NCI-H510A (cell line): Measurements from ENCODE around the gene SND1.
"Not testable (repeated sequence)": the region's sequence is repeated elsewhere in the genome, so short reads cannot be mapped to it uniquely, and the experiment has no call there.

ENCODE experiments used
- DNase-seq: peaks from one replicate; lab custom pipeline; 2025; lab: John Stamatoyannopoulos, UW

The SND1 gene

DNA sequence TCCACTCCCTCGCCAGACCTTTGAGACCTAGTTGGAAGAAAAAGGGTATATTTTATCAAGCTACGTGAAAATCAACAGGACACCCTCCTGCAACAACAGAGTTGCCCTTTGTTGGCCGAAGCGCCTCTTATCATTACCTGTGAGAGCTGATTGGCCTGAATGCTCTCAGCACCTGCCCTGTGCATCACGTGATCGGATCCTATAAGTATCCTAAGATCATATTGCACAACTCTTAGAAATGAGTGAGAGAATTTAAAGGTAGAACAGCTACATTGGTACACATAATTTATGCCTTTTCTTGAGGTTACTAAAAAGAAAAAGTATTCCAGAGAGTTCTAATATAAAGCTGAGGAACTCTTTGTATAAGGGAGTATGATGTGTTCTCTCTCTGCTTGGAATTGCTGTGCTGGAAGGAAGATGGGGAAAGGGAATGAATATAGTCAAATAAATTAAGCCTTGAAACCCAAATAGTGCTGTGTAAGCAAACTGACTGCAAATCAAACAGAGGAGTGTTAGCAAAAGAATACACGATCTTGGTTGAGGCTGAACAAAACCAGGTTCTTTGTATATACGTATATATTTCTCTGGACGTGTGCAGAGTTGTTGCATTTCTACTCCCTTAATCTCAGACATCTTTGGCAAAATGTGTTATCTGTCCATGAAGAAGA, 309.9 kb downstream of the SND1 start:
- peak; percentile 83 for DNase-seq

- DNase-seq: no peak
Measured at GRCh38 chr7:127962589-127963361, 310.8 kb downstream of the SND1 start.

DNA sequence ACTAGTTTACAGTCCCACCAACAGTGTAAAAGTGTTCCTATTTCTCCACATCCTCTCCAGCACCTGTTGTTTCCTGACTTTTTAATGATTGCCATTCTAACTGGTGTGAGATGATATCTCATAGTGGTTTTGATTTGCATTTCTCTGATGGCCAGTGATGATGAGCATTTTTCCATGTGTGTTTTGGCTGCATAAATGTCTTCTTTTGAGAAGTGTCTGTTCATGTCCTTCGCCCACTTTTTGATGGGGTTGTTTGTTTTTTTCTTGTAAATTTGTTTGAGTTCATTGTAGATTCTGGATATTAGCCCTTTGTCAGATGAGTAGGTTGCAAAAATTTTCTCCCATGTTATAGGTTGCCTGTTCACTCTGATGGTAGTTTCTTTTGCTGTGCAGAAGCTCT, 311.9 kb downstream of the SND1 start:
- DNase-seq: not testable (repeated sequence)

GRCh38 chr7:127967281-127967680, 315.3 kb downstream of the SND1 start:
- no peak for DNase-seq

- DNase-seq: no peak
Measured at GRCh38 chr7:127968547-127968946, 316.6 kb downstream of the SND1 start.

DNA sequence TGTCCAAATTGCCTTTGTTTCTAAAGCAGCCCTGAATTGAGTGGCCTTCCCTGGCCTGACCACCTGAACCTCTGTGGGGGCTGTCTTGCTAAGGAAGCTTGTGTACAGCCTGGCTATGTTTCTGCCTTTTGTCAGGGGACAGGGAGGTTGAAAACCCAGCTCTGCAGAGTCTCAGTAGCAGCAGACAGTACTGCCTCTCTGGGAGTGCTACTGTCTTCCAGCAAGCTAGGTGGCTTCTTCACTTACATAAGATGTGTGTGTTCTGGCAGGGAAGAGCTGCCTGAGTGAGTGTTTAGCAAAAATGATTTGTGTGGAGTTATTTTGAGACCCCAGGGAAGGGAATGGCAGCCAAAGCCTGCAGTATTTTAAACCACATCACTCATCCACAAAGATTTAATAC, 321.8 kb downstream of the SND1 start:
- no peak for DNase-seq

DNA sequence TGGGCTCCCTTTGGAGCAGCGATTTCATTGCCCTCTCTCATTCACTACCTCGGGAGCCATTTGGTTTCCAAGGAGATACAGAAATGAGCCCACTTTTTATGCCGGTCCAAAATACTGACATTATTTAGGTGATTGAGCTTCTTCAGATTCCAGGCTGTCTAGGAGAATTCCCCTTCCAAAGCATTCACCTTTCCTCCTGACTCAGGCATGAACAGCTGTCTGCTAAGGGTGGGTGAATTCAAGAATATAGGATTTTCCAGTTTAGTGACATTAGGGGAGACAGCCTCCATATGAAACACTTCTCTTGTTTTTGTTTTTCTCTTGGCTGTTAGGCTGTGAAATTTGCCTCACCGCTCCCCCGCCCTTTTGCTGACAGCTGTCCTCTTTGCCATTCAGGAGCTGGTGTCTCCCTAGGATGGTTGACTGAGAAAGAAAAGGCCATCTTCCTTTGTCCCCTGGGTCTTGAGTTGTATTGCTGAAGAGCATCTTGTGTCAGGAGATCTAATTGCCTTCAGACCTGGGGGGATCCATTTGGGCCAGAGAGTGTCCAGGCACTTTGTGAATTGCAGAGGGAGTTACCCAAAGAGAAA, 322.5 kb downstream of the SND1 start:
- no peak for DNase-seq

- no peak for DNase-seq
Measured at GRCh38 chr7:127976056-127976737, 324.2 kb downstream of the SND1 start.

- DNase-seq: no peak
Measured at GRCh38 chr7:127976738-127977120, 324.7 kb downstream of the SND1 start.

- DNase-seq: no peak
Measured at GRCh38 chr7:127978421-127978820, 326.4 kb downstream of the SND1 start.

DNA sequence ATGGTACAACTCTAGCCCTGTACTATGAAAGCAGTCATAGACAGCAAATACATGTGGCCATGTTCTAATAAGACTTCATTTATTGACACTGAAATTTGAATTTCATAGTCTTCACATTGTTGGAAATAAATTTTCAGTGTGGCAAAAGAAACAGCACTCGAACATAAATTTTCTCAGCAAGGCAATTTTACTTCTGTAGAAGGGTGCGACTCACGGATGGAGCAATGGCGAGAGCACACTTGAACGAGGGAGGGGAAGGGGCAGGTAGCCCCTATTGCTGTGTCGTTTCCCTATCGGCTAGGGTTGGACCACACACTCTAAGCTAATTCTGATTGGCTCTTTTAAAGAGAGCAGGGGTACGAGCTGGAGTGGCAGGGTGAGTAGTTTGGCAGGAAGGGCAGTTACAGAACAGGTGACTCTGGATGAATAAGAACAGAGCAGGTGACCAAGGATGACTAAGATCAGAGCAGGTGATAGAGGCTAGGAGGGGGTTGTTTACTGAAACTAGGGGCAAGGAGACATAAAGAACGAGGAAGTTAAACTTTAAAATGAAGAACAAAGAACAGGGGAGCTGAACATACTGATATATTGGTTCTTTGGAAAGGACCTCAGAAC, 327.2 kb downstream of the SND1 start:
- DNase-seq: no peak

DNA sequence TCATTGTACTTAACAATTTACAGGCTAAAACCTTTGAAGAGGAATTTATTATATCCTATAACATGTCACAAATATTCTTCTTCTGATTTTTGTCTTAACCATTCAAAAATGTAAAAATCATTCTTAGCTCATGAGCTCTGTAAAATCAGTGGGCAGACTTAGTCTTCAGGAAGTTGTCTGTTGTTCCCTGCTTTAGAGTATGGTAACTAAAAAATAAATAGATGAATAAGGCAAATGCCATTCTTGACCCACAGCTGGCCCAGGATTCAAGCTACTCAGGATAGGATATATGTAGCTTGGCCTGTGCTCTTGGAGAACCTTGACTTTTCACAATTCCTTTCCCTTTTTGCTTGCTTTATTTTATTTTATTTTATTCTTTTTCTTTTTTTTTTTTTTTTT, 327.7 kb downstream of the SND1 start:
- DNase-seq: no peak

- DNase-seq: no peak
Measured at GRCh38 chr7:127980901-127981300, 328.9 kb downstream of the SND1 start.

DNA sequence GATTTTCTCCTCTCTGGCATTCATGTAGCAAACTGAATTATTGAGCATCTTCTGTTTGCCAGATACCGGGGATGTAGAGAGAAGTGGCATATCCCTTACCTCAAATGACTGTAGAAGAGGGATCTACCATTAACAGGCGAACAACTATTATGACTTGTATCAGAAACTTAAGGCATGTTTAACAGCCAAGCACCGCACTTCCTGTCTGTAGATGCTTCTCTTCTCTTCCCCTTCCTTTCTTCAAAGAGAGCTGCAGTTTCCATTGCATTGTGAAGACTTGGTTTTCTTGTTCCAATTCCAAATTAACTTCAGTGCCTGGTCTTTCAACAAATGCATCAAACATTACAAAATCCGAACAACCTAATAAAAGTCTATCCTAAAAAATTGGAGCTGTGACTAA, 330.0 kb downstream of the SND1 start:
- DNase-seq: no peak

DNA sequence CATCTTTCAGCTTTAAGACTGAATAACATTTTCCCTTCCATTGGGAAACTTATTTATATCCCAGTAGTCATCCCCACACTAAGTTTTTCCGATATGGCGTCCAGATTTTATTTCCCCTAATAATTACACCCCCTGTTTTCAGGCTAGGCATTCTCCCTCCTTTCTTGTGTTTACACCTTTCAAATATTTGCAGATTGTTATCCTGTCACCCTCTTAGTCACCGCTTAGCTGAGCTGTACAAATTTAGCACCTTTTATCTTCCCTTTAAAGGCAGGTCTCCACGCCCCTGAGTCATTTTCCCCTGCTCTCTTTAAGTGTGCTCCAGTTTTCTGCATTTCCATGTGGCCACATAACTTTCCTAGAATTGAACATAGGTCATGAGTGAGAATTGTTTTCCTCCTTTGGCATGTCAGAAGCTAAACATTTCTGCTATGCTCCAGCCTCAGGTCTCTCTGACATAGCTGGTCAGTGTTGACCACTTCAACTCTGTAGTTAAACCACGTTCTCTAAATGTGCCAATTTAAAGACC, 331.9 kb downstream of the SND1 start:
- DNase-seq: no peak

GRCh38 chr7:127986581-127987521, 334.9 kb downstream of the SND1 start:
- DNase-seq: no peak

- DNase-seq: no peak
Measured at GRCh38 chr7:127988751-127989150, 336.8 kb downstream of the SND1 start.

GRCh38 chr7:127993317-127993716, 341.3 kb downstream of the SND1 start:
- DNase-seq: no peak

DNA sequence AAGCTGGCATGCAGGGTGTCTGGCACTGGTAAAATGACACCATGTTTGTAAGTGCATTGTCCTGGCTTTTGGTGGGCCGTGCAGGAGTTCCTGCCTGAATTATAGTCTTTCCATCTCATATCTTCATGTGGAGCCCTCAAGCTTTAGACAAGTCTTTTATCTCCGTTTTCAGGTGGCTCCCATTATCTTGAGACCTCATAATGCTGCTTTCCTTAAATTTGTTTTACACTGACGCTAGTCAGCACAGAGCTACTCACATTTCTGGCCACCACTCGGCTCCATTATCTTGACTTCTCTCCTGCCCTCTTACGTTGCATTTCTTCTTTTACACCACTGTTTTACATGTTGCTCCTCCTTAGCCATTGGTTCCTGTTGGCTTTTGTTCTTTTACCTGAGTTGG, 342.0 kb downstream of the SND1 start:
- DNase-seq: no peak

DNA sequence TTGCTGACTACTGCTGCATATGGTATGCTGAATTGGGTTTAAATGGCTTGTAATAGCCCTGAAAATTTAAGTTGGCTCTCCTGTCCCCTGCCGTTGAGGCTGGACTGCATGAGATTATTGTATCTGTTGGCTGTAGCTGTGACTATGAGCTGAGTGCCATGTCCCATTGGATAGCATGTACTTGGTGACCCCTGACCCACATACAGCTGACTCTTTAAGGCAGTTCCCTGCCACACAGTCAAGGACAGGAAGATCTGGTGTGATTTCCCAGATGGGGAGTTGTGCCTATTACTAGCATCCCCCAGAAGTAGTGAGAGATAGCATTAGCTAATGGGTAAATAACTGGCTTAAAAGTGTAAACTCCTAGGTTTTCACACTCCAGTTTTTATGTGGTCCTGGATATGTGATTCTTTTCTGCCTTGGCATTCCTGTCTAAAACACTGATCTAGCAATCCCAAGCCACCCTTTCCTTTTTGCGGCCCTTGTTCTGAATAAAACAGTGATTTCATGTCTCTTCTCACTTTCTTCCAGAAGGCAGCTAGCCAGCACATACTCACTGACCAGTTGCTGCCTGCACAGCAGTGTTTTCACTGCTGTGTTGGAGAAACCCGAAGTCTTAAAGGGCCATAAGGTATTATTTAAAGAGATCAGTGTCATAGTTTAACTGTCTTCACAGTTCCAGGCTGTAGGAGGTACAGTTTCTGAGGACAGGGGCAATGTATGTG, 343.3 kb downstream of the SND1 start:
- no peak for DNase-seq
